Measurements from ENCODE around the gene MAP3K10.

The MAP3K10 gene

GRCh38 chr19:40231057-40231456, 39.8 kb downstream of the MAP3K10 start:
- H3K9me3 ChIP-seq (ENCODE audit: insufficient read depth, low read depth, low read length) = no peaks in the 10 kb centered on the region
- H3K36me3 ChIP-seq (ENCODE audit: insufficient read depth, low read depth, low read length) = peaks cover 12% of the 10 kb centered on the region
- no peak overlapping the region; the same call in 1 of the 2 replicates for H3K4me3 ChIP-seq (ENCODE audit: low read length)
- H3K27me3 ChIP-seq (ENCODE audit: insufficient read depth, low read length) = no peaks in the 10 kb centered on the region; the same call in 1 of the 2 replicates
- H3K4me1 ChIP-seq (ENCODE audit: insufficient read depth, low read length) = peaks cover 10% of the 10 kb centered on the region
- no peak overlapping the region; the same call in 1 of the 2 replicates for H3K9ac ChIP-seq (ENCODE audit: low read depth, low read length)
- no peak overlapping the region for H3K27ac ChIP-seq (ENCODE audit: low read length)

GRCh38 chr19:40231544-40232424, 40.6 kb downstream of the MAP3K10 start:
- Histone ChIP-seq H3K36me3 (ENCODE audit: insufficient read depth, low read depth, low read length) (peaks cover 19% of the 10 kb centered on the region), H3K27me3 (ENCODE audit: insufficient read depth, low read length) (no peaks in the 10 kb centered on the region; the same call in 1 of the 2 replicates), H3K9me3 (ENCODE audit: insufficient read depth, low read depth, low read length) (no peaks in the 10 kb centered on the region), H3K9ac (ENCODE audit: low read depth, low read length) (no peak overlapping the region; the same call in 1 of the 2 replicates), H3K4me3 (ENCODE audit: low read length) (no peak overlapping the region; the same call in 1 of the 2 replicates), H3K4me1 (ENCODE audit: insufficient read depth, low read length) (peaks cover 10% of the 10 kb centered on the region), H3K27ac (ENCODE audit: low read length) (no peak overlapping the region)

- peaks cover 10% of the 10 kb centered on the region for H3K4me1 ChIP-seq (ENCODE audit: insufficient read depth, low read length)
- no peak overlapping the region for H3K4me3 ChIP-seq (ENCODE audit: low read length)
- H3K27ac ChIP-seq (ENCODE audit: low read length) = no peak overlapping the region
- H3K27me3 ChIP-seq (ENCODE audit: insufficient read depth, low read length) = no peaks in the 10 kb centered on the region; the same call in 1 of the 2 replicates
- H3K9me3 ChIP-seq (ENCODE audit: insufficient read depth, low read depth, low read length) = no peaks in the 10 kb centered on the region
- H3K36me3 ChIP-seq (ENCODE audit: insufficient read depth, low read depth, low read length) = peaks cover 23% of the 10 kb centered on the region
- H3K9ac ChIP-seq (ENCODE audit: low read depth, low read length) = no peak overlapping the region
These were observed 41.3 kb downstream of the MAP3K10 start for GRCh38 chr19:40232479-40232878.

- Histone ChIP-seq H3K4me3 (ENCODE audit: low read length) (no peak overlapping the region), H3K27me3 (ENCODE audit: insufficient read depth, low read length) (no peaks in the 10 kb centered on the region; the same call in 1 of the 2 replicates), H3K27ac (ENCODE audit: low read length) (no peak overlapping the region), H3K9ac (ENCODE audit: low read depth, low read length) (no peak overlapping the region), H3K9me3 (ENCODE audit: insufficient read depth, low read depth, low read length) (no peaks in the 10 kb centered on the region), H3K36me3 (ENCODE audit: insufficient read depth, low read depth, low read length) (peaks cover 27% of the 10 kb centered on the region), H3K4me1 (ENCODE audit: insufficient read depth, low read length) (peaks cover 10% of the 10 kb centered on the region)
These were observed 42.0 kb downstream of the MAP3K10 start for GRCh38 chr19:40232949-40233810.

- Histone ChIP-seq H3K9me3 (ENCODE audit: insufficient read depth, low read depth, low read length) (no peaks in the 10 kb centered on the region), H3K27ac (ENCODE audit: low read length) (no peak overlapping the region), H3K36me3 (ENCODE audit: insufficient read depth, low read depth, low read length) (peaks cover 33% of the 10 kb centered on the region), H3K4me3 (ENCODE audit: low read length) (no peak overlapping the region), H3K27me3 (ENCODE audit: insufficient read depth, low read length) (no peaks in the 10 kb centered on the region), H3K9ac (ENCODE audit: low read depth, low read length) (no peak overlapping the region), H3K4me1 (ENCODE audit: insufficient read depth, low read length) (peaks cover 10% of the 10 kb centered on the region)
These were observed 42.7 kb downstream of the MAP3K10 start for GRCh38 chr19:40233811-40234389.

- Histone ChIP-seq H3K4me1 (ENCODE audit: insufficient read depth, low read length) (peaks cover 10% of the 10 kb centered on the region), H3K27ac (ENCODE audit: low read length) (no peak overlapping the region), H3K9ac (ENCODE audit: low read depth, low read length) (no peak overlapping the region), H3K9me3 (ENCODE audit: insufficient read depth, low read depth, low read length) (no peaks in the 10 kb centered on the region), H3K27me3 (ENCODE audit: insufficient read depth, low read length) (no peaks in the 10 kb centered on the region), H3K36me3 (ENCODE audit: insufficient read depth, low read depth, low read length) (peaks cover 41% of the 10 kb centered on the region), H3K4me3 (ENCODE audit: low read length) (no peak overlapping the region)
These were observed 43.4 kb downstream of the MAP3K10 start for GRCh38 chr19:40234429-40235237.

- H3K9ac ChIP-seq (ENCODE audit: low read depth, low read length) = no peak overlapping the region
- peaks cover 10% of the 10 kb centered on the region for H3K4me1 ChIP-seq (ENCODE audit: insufficient read depth, low read length)
- H3K4me3 ChIP-seq (ENCODE audit: low read length) = no peak overlapping the region
- H3K36me3 ChIP-seq (ENCODE audit: insufficient read depth, low read depth, low read length) = peaks cover 49% of the 10 kb centered on the region
- H3K27me3 ChIP-seq (ENCODE audit: insufficient read depth, low read length) = no peaks in the 10 kb centered on the region
- H3K27ac ChIP-seq (ENCODE audit: low read length) = no peak overlapping the region
- no peaks in the 10 kb centered on the region for H3K9me3 ChIP-seq (ENCODE audit: insufficient read depth, low read depth, low read length)
These were observed 44.2 kb downstream of the MAP3K10 start for GRCh38 chr19:40235238-40236025.

GRCh38 chr19:40236026-40236355, 44.8 kb downstream of the MAP3K10 start:
- H3K36me3 ChIP-seq (ENCODE audit: insufficient read depth, low read depth, low read length) = peaks cover 54% of the 10 kb centered on the region
- H3K9me3 ChIP-seq (ENCODE audit: insufficient read depth, low read depth, low read length) = no peaks in the 10 kb centered on the region
- H3K9ac ChIP-seq (ENCODE audit: low read depth, low read length) = no peak overlapping the region
- peaks cover 10% of the 10 kb centered on the region for H3K4me1 ChIP-seq (ENCODE audit: insufficient read depth, low read length)
- no peak overlapping the region for H3K4me3 ChIP-seq (ENCODE audit: low read length)
- no peaks in the 10 kb centered on the region for H3K27me3 ChIP-seq (ENCODE audit: insufficient read depth, low read length)
- no peak overlapping the region for H3K27ac ChIP-seq (ENCODE audit: low read length)

- Histone ChIP-seq H3K9ac (ENCODE audit: low read depth, low read length) (no peak overlapping the region), H3K27ac (ENCODE audit: low read length) (no peak overlapping the region), H3K4me1 (ENCODE audit: insufficient read depth, low read length) (peaks cover 7% of the 10 kb centered on the region), H3K36me3 (ENCODE audit: insufficient read depth, low read depth, low read length) (peaks cover 58% of the 10 kb centered on the region), H3K4me3 (ENCODE audit: low read length) (no peak overlapping the region), H3K27me3 (ENCODE audit: insufficient read depth, low read length) (no peaks in the 10 kb centered on the region), H3K9me3 (ENCODE audit: insufficient read depth, low read depth, low read length) (no peaks in the 10 kb centered on the region)
These were observed 45.1 kb downstream of the MAP3K10 start for GRCh38 chr19:40236366-40236765.

GRCh38 chr19:40237791-40238190, 46.6 kb downstream of the MAP3K10 start:
- Histone ChIP-seq H3K4me1 (ENCODE audit: insufficient read depth, low read length) (no peaks in the 10 kb centered on the region; the same call in 1 of the 2 replicates), H3K9me3 (ENCODE audit: insufficient read depth, low read depth, low read length) (no peaks in the 10 kb centered on the region), H3K9ac (ENCODE audit: low read depth, low read length) (no peak overlapping the region), H3K27ac (ENCODE audit: low read length) (no peak overlapping the region), H3K36me3 (ENCODE audit: insufficient read depth, low read depth, low read length) (peaks cover 58% of the 10 kb centered on the region), H3K27me3 (ENCODE audit: insufficient read depth, low read length) (no peaks in the 10 kb centered on the region), H3K4me3 (ENCODE audit: low read length) (no peak overlapping the region)
